Activated CD4-positive, alpha-beta T cell treated with anti-CD3 and anti-CD28 coated beads for 1 hour (primary cell): ENCODE results near the gene KRTAP5-11.
A peak's percentile ranks its signal among the peaks of the same experiment; 100 is the strongest.
"Not testable (repeated sequence)": the region's sequence is repeated elsewhere in the genome, so short reads cannot be mapped to it uniquely, and the experiment has no call there.

ENCODE experiments used
- DNase-seq: peaks from one replicate; pipeline ENCODE4 v3.0.0-alpha.2; 2020

Gene KRTAP5-11, protein sequence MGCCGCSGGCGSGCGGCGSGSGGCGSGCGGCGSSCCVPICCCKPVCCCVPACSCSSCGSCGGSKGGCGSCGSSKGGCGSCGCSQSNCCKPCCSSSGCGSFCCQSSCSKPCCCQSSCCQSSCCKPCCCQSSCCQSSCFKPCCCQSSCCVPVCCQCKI

DNA sequence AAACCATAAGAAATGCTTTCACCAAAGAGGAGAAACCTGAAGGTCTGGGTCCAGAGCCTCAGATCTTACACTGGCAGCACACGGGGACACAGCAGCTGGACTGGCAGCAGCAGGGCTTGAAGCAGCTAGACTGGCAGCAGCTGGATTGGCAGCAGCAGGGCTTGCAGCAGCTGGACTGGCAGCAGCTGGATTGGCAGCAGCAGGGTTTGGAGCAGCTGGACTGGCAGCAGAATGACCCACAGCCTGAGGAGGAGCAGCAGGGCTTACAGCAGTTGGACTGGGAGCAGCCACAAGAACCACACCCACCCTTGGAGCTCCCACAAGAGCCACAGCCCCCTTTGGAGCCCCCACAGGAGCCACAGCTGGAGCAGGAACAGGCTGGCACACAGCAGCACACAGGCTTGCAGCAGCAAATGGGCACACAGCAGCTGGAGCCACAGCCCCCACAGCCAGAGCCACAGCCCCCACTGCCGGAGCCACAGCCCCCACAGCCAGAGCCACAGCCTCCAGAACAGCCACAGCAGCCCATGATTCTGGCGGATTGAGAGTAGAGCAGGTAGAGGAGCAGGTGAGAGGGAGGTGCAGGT lies at the start of gene KRTAP5-11:
TSS of gene KRTAP5-11 (minus strand) at position 567 of the 587 bp plus-strand sequence. CDS start at position 529, 38 bp downstream.
- DNase-seq = no peak

DNA sequence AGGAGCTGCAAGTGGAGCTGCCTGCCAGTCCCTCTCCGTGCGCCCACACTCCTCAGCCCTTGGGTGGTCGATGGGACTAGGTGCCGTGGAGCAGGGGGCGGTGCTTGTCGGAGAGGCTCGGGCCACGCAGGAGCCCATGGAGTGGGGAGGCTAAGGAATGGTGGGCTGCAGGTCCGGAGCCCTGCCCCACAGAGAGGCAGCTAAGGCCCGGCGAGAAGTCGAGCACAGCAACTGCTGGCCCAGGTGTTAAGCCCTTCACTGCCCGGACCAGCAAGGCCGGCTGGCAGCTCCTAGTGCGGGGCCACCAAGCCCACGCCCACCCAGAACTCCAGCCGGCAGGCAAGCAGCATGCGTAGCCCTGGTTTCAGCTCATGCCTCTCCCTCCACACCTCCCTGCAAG lies 48.9 kb upstream of the KRTAP5-11 start:
- DNase-seq = not testable (repeated sequence)

GRCh38 chr11:71630071-71630470 lies 47.4 kb upstream of the KRTAP5-11 start:
- not testable (repeated sequence) for DNase-seq

DNA sequence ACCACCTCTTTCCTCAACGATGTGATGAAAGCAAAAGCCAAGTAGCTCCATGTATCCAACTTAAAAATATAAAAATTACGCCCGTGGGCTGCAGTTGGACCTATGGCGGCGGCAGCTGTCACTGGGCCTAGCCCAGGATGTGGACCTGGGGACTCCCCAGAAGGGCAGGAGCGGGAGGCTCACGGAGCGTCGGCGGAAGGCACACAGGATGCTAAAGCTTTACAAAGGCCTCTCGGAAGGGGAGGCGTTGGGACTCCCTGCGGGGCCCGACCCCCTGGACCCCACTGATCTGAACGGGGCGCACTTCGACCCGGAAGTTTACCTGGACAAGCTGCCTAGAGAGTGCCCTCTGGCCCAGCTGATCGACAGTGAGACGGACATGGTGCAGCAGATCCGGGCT lies 46.3 kb upstream of the KRTAP5-11 start:
- not testable (repeated sequence) for DNase-seq

- not testable (repeated sequence) for DNase-seq
Measured at GRCh38 chr11:71623226-71623625, 40.6 kb upstream of the KRTAP5-11 start.

DNA sequence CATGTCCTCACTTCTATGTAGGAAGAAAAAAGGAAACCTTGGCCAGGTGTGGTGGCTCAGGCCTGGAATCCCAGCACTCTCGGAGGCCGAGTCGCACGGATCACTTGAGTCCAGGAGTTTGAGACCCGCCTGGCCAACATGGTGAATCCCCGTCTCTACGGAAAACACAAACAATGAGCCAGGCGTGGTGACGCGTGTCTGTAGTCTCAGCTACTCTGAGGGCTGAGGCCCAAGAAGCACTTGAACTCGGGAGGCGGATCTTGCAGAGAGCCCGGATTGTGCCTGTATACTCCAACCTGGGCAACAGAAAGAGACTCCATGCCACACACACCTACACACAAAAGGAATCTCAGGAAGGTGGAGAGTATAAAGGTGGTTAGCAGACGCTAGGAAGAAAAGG lies 39.9 kb upstream of the KRTAP5-11 start:
- not testable (repeated sequence) for DNase-seq

DNA sequence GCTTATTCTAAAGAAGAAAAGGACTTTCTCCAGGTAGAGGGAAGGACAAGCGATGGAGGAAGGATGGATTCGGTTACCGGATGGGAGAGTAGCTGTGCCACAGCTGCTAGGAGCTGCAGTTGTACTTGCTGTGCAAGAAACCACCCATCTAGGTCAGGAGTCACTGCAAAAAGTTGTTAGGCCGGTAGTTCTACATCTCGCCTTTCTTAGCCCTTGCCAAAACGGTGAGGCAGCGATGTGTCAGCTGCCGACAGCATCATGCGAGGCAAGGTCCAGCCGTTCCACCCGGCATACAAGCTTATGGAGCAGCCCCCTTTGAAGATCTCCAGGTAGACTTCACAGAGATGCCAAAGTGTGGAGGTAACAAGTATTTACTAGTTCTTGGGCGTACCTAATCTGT lies 32.3 kb upstream of the KRTAP5-11 start:
- not testable (repeated sequence) for DNase-seq

- not testable (repeated sequence) for DNase-seq
Measured at GRCh38 chr11:71614366-71614917, 31.8 kb upstream of the KRTAP5-11 start.

DNA sequence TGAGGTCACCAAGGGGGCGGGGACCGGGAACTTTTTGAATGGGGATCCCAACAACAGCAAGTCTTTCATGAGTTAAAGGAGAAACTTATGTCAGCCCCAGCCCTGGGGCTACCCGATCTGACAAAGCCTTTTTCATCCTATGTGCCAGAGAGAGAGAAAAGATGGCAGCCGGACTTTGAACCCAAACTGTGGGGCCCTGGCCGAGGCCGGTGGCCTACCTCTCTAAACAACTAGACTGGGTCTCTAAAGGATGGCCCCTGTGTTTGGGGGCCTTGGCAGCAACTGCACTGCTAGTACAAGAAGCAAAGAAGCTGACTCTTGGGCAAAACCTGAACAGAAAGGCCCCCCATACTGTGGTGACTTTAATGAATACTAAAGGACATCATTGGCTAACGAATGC lies 31.3 kb upstream of the KRTAP5-11 start:
- DNase-seq = not testable (repeated sequence)

GRCh38 chr11:71611218-71611910 lies 28.7 kb upstream of the KRTAP5-11 start:
- DNase-seq = not testable (repeated sequence)

DNA sequence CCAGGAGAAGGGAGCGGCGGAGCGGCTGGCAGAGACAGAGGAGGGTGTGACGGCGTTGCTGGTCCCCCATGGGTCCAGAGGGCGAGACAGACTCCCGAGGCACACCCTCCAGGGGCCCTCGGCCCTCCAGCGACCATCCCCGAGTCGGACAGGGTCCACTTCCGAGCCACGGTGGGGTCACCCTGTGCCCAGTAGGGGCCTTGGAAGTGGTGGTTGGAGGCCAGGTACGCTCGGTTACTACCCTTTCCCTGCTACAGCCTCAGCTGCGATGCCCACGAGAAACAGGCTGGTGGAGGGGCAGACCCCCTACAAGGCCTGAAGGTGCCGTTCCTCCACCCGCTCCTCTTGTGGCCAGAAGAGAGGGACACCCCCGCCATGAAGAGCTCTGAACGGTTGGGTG lies 25.6 kb upstream of the KRTAP5-11 start:
- DNase-seq = not testable (repeated sequence)

- not testable (repeated sequence) for DNase-seq
Measured at GRCh38 chr11:71607520-71608216, 25.0 kb upstream of the KRTAP5-11 start.

DNA sequence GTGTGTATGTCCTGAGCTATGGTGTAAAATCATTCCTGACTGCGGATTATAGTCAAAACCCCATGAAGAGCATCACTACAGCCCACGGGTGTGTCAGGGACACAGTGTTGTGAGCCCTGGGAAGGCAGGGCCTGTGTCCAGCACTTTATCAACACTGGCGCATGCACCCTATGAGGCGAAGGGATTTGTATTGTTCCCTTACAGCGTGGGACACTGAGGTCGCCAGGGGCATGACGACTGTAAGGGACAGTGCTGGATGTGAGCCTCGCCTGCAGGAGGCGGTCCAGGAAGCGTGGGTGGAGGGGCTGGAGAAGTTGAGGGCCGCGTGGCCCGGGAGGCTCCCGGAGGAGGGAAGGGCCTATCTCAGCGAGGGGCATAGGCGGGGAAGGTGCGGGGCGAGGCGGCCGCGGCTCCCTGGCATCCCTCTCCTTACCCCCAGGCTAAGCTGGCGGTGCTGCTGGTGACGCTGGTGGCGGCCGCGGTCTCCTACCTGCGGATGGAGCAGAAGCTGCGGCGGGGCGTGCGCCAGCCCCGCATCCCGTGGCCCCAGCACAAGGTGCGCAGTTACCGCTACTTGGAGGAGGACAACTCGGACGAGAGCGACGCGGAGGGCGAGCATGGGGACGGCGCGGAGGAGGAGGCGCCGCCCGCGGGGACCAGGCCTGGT lies 24.3 kb upstream of the KRTAP5-11 start:
- not testable (repeated sequence) for DNase-seq

- not testable (repeated sequence) for DNase-seq
Measured at GRCh38 chr11:71604798-71605488, 22.3 kb upstream of the KRTAP5-11 start.

DNA sequence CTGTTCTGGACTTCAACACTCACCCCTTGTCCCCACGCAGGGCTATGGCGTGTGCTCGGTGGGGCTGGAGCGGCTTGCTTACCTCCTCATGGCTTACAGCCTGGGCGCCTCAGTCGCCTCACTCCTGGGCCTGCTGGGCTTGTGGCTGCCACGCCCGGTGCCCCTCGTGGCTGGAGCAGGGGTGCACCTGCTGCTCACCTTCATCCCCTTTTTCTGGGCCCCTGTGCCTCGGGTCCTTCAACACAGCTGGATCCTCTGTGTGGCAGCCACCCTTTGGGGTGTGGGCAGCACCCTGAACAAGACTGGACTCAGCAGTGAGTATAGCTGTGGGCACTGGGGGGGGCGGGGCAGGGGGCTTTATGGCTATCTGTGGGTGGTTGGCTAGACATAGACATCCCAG lies 20.5 kb upstream of the KRTAP5-11 start:
- not testable (repeated sequence) for DNase-seq

- not testable (repeated sequence) for DNase-seq
Measured at GRCh38 chr11:71589546-71589920, 6.9 kb upstream of the KRTAP5-11 start.

- DNase-seq = peak; percentile 28
Measured at GRCh38 chr11:71588822-71589545, 6.3 kb upstream of the KRTAP5-11 start.

DNA sequence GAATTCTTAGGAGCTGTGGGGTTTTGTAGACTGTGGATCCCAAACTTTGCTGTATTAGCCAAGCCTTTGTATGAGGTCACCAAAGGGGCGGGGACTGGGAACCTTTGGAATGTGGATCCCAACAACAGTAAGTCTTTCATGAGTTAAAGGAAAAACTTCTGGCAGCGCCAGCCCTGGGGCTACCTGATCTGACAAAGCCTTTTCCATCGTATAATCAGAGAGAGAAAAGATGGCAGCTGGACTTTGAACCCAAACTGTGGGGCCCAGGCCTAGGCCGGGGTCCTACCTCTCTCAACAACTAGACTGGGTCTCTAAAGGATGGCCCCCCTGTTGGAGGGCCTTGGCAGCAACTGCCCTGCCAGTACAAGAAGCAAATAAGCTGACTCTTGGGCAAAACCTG lies 5.6 kb upstream of the KRTAP5-11 start:
- DNase-seq = not testable (repeated sequence)

DNA sequence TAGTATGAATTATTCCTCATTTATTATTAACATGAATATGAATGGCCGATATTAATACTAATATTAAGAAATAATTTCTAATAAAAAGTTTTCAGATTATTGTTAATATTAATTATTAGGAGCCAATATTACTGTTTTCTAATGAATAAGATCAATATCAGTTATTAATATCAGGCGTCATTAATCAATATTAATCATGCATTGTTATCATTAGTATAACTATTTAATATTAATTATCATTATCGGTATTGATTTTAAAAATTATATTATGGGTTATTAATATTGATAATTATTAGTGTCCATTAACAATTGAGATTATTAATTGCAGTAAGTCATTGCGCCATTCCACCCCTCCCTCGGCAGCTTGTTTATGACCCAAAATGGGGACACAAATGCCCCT lies 3.0 kb upstream of the KRTAP5-11 start:
- not testable (repeated sequence) for DNase-seq

DNA sequence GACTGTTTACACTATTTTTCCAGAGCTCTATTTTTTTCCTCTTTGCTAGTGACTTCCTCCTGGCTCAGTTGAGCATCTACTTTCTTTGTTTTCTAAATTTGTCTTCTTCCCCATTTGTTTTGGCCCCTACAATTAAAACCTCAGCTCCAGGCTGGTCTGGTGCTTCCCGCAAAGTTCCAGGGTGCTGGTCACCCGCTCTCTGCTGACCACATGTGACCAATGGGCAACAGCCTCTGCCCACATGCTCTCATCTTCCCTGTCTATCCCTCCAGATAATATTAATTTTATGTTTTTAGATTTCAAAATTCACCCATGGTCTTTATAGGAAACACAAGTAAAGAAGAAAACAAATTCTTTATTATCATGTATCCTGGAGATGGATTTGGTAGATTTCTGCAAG lies 294 bp upstream of the KRTAP5-11 start:
- not testable (repeated sequence) for DNase-seq

DNA sequence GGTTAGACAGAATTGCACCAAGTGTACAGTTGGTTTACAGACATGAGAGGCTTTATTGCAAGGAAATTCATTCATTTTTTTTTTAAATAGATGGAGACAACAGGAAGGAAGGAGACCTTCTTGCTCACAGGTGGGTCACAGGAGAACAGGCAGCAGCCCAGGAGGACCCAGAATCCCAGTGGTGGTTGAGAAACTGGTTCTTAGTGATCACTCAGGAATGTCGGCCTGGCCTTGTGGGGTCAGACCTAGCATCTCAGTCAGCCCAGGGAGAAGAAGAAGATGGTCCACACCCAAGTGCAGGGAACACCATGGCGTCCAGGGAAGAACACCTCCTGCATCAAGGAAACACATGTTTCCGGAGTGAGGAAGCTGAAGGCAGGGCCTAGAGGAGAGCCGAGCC lies 849 bp downstream of the KRTAP5-11 start:
- DNase-seq = no peak
